Measurements from ENCODE around the gene RNU1-2.
"Not testable (repeated sequence)": the region's sequence is repeated elsewhere in the genome, so short reads cannot be mapped to it uniquely, and the experiment has no call there.

The RNU1-2 gene

DNA sequence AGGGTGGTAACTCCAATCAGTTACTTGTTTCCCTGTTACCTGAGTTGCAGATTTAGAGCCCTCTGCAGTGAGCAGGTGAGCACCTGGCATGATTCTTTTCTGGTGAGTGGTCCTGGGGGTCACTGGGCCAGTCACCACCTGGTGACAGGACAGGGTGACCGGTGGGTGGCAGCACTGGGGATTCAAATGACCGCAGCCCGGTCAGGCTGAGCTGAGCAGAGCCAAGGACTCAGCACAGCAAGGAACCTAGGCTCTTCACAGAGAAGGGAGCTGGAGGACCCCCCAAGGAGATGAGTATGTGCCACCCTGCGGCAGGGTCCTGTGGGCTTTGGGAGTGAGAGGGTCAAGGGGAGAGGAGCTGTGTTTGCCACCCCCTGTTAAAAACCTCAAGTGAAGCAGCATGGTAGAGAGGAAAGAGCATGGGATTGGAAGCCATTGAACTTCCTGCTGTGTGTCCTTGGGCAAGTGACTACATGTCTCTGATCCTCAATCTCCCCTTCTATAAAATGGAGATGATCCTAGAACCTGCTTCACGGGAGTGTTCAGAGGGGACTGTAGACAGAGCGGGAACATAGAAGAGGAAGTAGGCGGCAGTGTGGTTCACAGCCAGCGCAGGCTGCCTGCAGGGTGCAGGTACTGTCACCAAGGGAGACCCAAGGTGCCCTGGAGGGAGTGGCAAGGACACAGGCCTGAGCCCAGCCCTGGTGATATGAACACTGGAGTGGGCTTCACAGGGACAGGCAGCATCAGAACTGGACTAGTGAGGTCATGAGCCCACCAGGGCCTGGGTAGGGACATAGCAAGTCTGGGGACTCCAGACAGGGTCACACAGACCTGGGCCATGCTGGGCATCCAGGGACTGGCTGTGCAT lies 16.3 kb downstream of the RNU1-2 start:
- not testable (repeated sequence) for DNase-seq

GRCh38 chr1:16912742-16913141 lies 17.0 kb downstream of the RNU1-2 start:
- not testable (repeated sequence) for DNase-seq

DNA sequence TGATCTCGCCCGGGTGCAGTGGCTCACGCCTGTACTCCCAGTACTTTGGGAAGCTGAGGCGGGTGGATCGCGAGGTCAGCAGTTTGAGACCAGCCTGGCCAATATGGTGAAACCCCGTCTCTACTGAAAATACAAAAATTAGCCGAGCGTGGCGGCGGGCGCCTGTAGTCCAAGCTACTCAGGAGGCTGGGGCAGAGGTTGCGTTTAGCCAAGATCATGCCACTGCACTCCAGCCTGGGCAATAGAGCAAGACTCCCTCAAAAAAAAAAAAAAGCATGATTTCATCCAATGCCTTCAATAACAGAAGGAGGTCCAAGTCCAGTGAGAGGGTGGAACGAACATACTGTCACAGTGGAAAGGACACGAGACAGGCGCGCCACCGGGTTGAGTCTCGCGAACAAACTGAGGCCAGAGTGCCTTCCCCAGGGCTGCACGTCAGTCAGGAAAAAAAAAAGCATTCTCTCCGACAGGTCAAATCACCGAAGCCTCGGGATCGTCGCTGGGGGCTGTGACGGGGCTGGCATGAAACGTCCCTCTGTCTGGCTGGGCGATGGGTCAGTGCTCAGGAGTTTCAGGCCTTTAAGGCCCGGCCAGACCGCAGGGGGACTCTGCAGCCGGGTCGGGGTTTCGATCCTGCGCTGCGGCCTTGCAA lies 17.5 kb downstream of the RNU1-2 start:
- no peak for DNase-seq

- peak; percentile 60 for DNase-seq
These were observed 18.3 kb downstream of the RNU1-2 start for GRCh38 chr1:16913833-16914662.

GRCh38 chr1:16914928-16915626 lies 19.3 kb downstream of the RNU1-2 start:
- DNase-seq, result not testable (repeated sequence)

- no peak for DNase-seq
These were observed 19.8 kb downstream of the RNU1-2 start for GRCh38 chr1:16915627-16915973.

DNA sequence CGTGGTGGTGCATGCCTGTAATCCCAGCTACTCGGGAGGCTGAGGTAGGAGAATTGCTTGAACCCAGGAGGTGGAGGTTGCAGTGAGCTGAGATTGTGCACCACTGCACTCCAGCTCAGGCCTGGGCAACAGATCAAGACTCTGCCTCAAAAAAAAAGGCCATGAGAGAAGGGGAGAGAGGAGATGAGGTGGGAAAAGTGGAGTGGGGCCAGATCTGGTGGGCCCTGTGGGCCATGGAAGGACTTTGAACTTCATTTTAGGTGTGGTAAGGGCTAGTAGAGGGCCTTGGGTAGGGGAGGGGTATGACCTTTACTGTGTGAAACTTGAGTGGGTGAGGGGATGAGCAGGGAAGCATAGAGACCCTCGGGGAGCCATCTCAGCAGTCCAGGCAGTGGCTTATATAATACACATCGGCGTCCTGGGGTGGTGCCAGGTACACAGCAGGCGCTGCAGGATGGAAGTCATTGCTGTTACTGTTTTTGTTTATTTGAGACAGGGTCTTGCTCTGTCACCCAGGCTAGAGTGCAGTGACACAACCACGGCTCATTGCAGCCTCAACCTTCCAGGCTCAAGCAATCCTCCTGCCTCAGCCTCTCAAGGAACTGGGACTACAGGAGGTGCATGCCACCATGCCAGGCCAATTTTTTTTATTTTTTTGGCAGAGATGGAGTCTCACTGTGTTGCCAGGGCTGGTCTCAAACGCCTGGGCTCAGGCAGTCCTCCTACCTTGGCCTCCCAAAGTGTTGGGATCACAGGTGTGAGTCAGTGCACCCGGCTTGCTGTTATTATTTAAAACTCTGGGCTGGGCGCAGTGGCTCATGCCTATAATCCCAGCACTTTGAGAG lies 20.5 kb downstream of the RNU1-2 start:
- not testable (repeated sequence) for DNase-seq

DNA sequence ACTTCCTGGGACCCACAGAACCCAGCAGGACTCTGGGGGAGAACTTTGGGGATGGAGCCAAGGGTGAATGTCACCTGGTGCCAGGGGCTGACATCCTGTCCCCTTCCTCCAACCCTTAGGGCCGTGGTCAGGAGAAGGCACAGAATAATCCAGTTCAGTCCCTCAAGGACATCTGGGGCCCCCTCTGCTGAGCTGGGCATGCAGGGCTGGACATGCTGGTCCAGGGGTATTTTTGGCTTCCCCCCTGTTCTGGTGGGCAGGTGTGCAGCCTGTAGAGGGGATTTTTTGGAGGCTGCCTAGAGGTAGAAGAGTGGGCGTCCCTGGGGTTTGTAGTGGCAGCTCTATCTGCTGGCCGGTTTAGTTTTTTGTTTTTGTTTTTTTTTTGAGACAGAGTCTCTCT lies 22.6 kb downstream of the RNU1-2 start:
- no peak for DNase-seq

DNA sequence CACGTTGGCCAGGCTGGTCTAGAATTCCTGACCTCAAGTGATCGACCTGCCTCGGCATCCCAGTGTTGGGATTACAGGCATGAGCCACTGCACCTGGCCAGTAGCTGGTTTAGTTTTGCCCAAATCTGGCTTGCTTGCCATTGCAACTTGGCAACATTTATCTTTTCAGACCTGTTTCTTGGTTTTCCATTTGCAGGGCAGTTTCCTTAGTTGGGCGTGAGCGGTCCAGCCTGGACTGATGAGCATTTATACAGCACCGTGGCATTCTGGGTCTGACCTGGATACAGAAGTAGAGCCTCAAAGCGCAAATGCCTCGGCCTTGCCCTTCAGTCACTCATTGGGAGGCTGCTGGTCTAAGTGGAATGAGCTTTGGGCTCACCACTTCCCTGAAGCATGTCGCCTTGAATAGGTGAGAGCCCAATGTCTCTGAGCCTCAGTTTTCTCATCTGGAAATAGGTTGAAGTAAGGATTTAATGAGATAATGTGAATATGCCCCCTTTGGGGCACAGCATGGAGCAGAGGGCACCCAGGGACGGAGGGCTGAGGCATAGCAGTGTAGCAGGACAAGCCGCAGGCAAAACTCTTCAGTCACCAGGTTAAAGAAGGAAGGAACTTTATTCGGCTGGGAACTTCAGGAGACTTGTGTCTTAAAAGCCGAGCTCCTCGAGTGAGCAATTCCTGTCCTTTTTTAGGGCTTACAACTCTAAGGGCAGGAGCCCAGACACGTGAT lies 23.3 kb downstream of the RNU1-2 start:
- DNase-seq, result not testable (repeated sequence)

GRCh38 chr1:16920951-16921350 lies 25.2 kb downstream of the RNU1-2 start:
- DNase-seq, result no peak

DNA sequence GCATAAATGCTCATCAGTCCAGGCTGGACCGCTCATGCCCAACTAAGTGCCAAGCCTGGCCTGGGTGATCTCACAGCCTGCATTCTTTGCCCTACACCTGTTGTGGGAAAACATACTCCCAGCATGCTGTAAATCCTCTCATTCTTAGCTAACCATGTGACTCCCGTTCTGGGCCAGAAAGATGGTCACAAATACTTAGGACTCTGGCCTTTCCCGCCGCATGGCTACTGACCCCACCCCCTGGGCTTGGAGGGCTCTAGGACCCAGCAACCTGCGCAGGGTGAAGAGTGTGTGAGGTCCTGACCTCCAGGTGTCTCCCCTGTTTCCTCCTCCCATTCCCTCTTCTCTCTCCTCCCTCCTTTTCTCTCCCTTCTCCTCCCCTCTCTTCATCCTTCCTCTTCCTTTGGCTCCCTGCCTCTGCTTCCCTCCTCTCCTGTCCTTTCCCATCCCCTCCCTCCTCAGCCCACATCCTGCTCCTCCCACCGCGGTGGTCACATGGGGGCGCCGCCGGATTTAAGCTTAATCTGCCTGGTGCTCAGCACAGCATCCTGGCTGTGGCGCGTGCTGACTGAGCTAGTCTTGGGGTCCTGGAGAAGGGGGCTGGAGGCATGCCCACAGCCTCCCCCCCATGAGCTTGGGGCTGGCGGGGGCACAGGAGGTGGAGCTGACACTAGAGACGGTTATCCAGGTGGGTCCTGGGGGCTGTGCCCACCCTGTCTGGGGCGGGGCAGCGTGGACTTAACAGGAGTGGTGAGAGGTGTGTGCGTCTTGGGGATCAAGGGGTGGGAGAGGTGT lies 25.8 kb downstream of the RNU1-2 start, which contains the start of gene CROCC:
Gene CROCC (plus strand): TSS at position 541 of the 795 bp plus-strand sequence. CDS start 88 bp downstream, at position 629.
- DNase-seq, result no peak

GRCh38 chr1:16922466-16922865 lies 26.7 kb downstream of the RNU1-2 start:
- DNase-seq, result no peak

DNA sequence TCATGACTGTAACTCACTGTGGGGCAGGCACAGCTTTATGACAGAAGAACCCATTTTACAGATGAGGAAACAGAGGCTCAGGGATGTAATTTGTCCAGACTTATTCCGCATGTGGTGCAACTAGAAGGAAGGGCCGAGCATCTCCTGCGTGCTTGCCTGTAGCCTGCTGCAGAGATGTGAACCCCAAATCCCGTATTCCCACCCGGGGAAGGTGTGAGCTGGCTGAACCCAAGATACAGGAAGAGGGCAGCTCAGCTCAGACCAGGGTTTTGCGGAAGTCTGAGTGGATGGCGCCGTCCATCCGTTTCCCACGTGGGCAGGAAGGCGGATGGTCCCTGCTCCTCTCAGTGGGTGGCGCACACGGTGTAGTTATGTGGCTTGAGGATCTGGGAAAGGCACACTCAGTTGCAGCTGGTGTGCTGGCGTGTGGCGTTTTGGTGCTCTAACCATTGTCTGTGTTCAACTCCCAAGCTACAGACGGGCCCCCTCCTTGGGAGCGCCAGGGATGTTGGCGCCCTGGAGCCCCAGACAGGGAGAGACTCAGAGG lies 27.2 kb downstream of the RNU1-2 start:
- no peak for DNase-seq

GRCh38 chr1:16924216-16924918 lies 28.6 kb downstream of the RNU1-2 start:
- DNase-seq, result no peak

- DNase-seq, result no peak
These were observed 29.2 kb downstream of the RNU1-2 start for GRCh38 chr1:16924919-16925477.

DNA sequence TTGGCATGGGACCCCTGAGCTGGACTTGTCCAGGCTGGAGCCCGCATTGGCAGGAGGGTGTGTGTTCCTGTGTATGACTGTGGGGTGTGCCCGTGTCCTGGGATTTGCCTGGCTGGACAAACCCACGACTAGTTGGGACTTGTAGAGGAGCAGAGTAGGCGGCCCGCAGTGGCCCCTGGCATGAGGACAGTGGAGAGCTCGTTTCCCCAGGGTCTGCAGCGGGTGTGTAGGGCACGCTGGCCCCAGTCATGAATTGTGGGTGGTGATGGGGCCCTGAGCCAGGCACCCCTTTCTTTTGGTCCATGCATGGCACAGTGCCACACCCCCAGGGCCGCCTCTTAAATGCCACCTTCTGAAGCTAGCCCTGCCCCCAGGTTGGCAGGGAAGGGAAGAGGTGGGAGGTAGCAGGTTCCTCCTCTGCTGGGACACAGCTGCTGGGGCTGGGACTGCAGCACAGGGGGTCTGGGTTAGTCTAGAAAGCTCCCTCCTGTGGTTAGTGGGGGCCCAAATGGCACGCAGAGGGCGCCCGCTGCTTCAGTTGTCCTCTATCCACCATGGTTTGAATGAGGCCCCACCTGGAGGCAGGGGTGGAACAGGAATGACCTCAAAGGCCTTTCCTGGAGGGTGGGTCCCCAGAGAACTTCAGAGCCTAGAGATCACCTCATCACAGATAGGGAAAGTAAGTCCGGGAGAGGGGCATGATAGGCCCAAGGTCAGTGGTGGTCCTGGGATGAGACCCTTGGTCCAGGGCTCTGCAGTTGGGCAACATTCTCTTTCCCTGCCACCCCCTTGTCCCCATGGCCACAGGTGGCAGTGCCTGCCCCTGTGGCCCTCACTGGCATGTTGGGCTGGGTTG lies 30.1 kb downstream of the RNU1-2 start:
- DNase-seq, result no peak

GRCh38 chr1:16926491-16927073 lies 30.8 kb downstream of the RNU1-2 start:
- no peak for DNase-seq
